ENCODE data around the gene POU2F2.

The POU2F2 gene

GRCh38 chr19:42132030-42132628 lies at the start of gene POU2F2:
Gene POU2F2 (minus strand): TSS chr19:42132446. CDS start chr19:42132411, 35 bp downstream.
- DNase-seq (ENCODE audit: extremely low read depth in 1 of 2, low read depth in 1 of 2) = peak; percentile 78 to 81

- DNase-seq (ENCODE audit: extremely low read depth in 1 of 2, low read depth in 1 of 2) = no peak
These were observed 46.8 kb upstream of the POU2F2 start for GRCh38 chr19:42178791-42179674.

- DNase-seq (ENCODE audit: extremely low read depth in 1 of 2, low read depth in 1 of 2) = no peak
These were observed 45.4 kb upstream of the POU2F2 start for GRCh38 chr19:42177686-42178019.

DNA sequence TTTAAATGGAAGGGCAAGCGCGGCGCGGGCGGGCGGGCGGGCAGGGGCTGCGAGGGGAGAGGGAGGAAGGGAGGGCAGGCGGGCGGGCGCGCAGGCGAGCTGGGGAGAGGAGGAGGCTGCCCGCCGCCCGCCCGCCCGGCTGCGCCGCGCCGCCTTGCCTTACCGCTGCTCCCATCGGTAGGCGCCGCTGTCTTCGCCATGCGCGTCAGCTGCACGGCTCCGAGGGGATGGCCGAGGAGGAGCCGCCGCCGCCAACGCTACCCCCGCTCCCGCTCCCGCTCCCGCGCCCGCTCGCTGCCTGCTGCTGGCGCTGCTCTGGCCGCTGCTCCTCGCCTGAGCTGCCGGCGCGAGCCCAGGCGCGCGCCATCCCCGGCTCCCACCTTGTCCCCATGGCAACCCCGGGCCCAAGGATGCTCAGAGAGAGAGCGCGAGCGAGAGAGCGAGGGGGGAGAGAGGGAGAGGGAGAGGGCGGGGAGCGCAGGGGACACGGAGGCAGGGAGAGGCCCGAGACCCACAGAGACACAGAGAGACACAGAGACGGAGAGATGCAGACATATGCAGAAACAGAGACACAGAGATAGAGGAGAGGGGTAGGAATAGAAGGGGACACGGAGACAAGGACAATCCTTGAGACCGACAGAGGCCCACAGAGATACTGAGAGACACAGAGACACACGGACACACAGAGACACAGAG lies 44.9 kb upstream of the POU2F2 start:
- peak in 1 of 2 donors; percentile 64 for DNase-seq (ENCODE audit: extremely low read depth in 1 of 2, low read depth in 1 of 2)

DNA sequence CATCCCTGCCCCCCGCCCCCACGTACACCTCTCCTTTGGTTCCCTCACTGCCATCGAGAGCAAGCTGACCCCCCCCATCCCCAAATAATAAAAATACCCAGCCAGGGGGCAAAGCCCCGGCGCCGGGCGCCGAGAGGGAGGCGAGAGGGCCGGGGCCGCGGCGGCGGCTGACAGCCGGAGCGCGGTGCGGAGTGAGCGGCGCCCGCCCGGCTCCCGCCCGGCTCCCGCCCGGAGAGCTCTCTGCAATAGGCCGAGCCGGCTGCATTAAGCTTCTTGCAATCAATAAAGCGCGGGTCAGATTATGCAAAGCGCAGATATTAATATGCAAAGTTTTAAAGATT lies 44.4 kb upstream of the POU2F2 start:
- no peak for DNase-seq (ENCODE audit: extremely low read depth in 1 of 2, low read depth in 1 of 2)

GRCh38 chr19:42175952-42176648 lies 43.9 kb upstream of the POU2F2 start:
- DNase-seq (ENCODE audit: extremely low read depth in 1 of 2, low read depth in 1 of 2) = no peak

DNA sequence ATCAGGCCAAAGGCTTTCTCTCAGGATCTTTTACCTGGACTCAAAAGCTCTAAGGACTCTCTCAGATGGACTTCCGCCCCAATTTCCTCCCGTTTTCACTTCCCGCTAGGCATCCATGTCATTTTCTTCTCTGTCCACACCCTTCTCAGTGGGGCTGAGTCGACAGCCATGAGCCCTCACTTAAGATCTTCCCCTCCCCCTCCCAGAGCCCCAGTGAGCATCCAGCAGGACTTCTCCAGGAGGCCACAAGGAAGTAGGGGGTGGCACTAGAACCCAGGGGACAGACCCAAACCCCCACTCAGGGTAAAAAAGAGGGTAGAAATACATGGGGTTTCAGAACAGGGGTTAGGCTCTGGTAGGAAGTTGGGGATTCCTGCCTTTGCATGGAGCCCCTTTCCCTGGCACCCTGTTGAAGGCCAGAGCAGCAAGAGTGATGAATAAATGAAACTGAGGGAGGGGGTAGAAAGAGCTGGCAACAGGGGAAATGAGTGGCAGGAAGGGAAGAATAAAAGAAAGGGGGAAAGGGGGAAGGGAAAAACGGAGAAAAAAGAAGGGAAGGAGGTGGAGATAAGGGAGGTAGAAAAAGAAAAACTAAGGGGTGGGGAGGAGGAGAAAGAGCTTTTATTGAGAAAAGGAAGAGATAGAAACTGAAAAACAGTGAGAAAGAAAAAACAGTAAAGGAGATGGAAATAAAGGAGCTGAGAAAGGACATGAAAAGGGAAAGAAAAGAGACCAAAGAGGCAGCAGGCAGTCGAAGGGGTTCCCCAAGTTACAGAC lies 42.9 kb upstream of the POU2F2 start:
- no peak for DNase-seq (ENCODE audit: extremely low read depth in 1 of 2, low read depth in 1 of 2)

GRCh38 chr19:42174188-42174587 lies 41.9 kb upstream of the POU2F2 start:
- DNase-seq (ENCODE audit: extremely low read depth in 1 of 2, low read depth in 1 of 2) = no peak

- DNase-seq (ENCODE audit: extremely low read depth in 1 of 2, low read depth in 1 of 2) = no peak
These were observed 41.4 kb upstream of the POU2F2 start for GRCh38 chr19:42173695-42174094.

- DNase-seq (ENCODE audit: extremely low read depth in 1 of 2, low read depth in 1 of 2) = no peak
These were observed 40.0 kb upstream of the POU2F2 start for GRCh38 chr19:42172261-42172660.

- no peak for DNase-seq (ENCODE audit: extremely low read depth in 1 of 2, low read depth in 1 of 2)
These were observed 38.5 kb upstream of the POU2F2 start for GRCh38 chr19:42170715-42171114.

- DNase-seq (ENCODE audit: extremely low read depth in 1 of 2, low read depth in 1 of 2) = no peak
These were observed 37.5 kb upstream of the POU2F2 start for GRCh38 chr19:42169486-42170413.

- DNase-seq (ENCODE audit: extremely low read depth in 1 of 2, low read depth in 1 of 2) = no peak
These were observed 36.0 kb upstream of the POU2F2 start for GRCh38 chr19:42168206-42168605.

- DNase-seq (ENCODE audit: extremely low read depth in 1 of 2, low read depth in 1 of 2) = no peak
These were observed 34.1 kb upstream of the POU2F2 start for GRCh38 chr19:42166316-42166715.

DNA sequence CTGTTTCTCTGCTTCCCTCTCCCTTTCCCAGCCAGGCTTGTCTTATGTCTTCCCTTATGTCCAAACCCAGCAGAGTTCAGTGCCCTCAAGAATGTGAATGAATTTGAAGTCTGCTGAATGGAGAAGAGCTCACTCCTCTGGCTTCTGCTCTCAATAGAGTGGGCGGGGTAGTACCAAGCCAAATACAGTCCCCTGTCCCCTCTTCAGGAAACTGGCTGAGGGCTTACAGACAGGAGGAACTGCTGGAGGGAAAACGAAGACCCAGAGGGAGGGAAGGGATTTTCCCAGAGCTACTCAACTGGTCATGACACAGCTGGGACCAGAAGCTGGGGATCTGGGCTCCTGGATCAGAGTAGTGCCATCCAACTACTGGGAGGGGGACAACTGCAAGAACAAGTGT lies 32.9 kb upstream of the POU2F2 start:
- DNase-seq (ENCODE audit: extremely low read depth in 1 of 2, low read depth in 1 of 2) = no peak

GRCh38 chr19:42161616-42162263 lies 29.5 kb upstream of the POU2F2 start:
- DNase-seq (ENCODE audit: extremely low read depth in 1 of 2, low read depth in 1 of 2) = no peak

DNA sequence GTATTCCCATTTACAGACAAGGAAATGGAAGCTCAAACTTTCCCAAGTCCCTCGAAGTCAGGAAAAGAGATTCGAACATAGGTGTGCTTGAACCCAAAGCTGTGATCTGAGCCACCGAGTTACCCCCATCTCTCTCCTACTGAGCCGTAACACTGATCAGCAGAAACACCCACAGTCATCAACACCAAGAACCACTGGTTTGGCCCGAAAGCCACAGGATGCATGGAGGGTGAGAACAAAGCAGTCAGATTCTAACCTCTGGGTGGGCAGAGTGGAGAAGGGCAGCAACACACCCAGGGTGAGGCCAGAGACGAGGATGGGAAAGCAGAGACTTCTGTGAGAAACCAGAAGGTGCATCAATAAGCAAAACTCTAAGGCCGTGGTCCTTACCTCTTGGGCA lies 27.7 kb upstream of the POU2F2 start:
- DNase-seq (ENCODE audit: extremely low read depth in 1 of 2, low read depth in 1 of 2) = no peak

GRCh38 chr19:42158926-42159325 lies 26.7 kb upstream of the POU2F2 start:
- DNase-seq (ENCODE audit: extremely low read depth in 1 of 2, low read depth in 1 of 2) = no peak

DNA sequence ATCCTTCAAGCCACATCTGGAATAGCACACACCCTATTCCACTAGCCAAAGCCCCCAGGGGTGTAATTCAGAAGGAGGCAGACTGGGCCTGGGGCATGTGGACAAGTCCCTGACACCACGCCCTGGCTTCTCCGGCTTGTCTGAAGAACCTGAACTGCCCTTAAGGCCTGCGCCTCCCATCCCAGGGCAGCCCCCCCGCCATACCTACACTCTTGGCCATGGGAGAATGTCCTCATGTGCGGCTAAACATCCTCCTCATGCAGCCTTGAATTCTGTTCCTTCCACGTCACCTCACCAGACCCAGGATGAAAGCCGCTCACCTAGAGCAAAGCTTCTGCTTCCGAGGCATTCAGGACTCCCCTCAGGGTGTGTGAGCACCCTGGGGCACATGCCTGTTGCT lies 24.3 kb upstream of the POU2F2 start:
- no peak for DNase-seq (ENCODE audit: extremely low read depth in 1 of 2, low read depth in 1 of 2)
